Measurements from ENCODE around the gene CHN2. TPM values are rescaled to one million over a fixed set of nuclear protein-coding genes. Genes with fewer than 3 reads are reported as not detected.

The CHN2 gene
- total RNA-seq, 1 experiment from 2014 or later = 2.1 TPM

- ATAC-seq = no peak
- BruUV-seq (replicated peaks) = no TSS peak
- CTCF ChIA-PET = no interaction called here
Observed at GRCh38 chr7:29384277-29384676, 189.7 kb downstream of the CHN2 start.

More at GRCh38 chr7:29384277-29384676, 189.7 kb downstream of the CHN2 start:
- no peak overlapping the region for H3K4me2 ChIP-seq (ENCODE audit: low read length)
- DNase-seq (ENCODE audit: low read depth, low spot score) = no peak
- no peaks in the 10 kb centered on the region for H3K27me3 ChIP-seq (ENCODE audit: insufficient read depth, low read length)
- H2AFZ ChIP-seq (ENCODE audit: low read depth, low read length, poor library complexity, severe bottlenecking) = no peak overlapping the region
- no peak overlapping the region for H3K27ac ChIP-seq (ENCODE audit: low read depth, low read length)
- no peaks in the 10 kb centered on the region for H3K9me3 ChIP-seq (ENCODE audit: control insufficient read depth in 1 of 2, insufficient read depth in 1 of 2, low read depth in 1 of 2, low read length in 2 of 2)
- no peaks in the 10 kb centered on the region for H4K20me1 ChIP-seq (ENCODE audit: insufficient read depth)
- no peak overlapping the region for H3K9ac ChIP-seq (ENCODE audit: low read length)
- TF ChIP-seq FOSL1 (IDR thresholded peaks at IDR 0.05; ENCODE audit: low read depth) (no peak), REST (IDR thresholded peaks at IDR 0.05; ENCODE audit: low read depth) (no peak)
- no peaks in the 10 kb centered on the region for H3K79me2 ChIP-seq (ENCODE audit: insufficient read depth, low read length)
- no peaks in the 10 kb centered on the region for H3K4me1 ChIP-seq (ENCODE audit: control insufficient read depth in 1 of 2, insufficient read depth in 2 of 2, low read length in 2 of 2)
- no peak overlapping the region for H3K4me3 ChIP-seq (replicated peaks in 1 of 2; ENCODE audit: low read depth in 1 of 2, low read length in 2 of 2)
- no peaks in the 10 kb centered on the region for H3K9me2 ChIP-seq (ENCODE audit: insufficient read depth)
- RAD21 ChIA-PET (ENCODE audit: low non-redundant PET in 1 of 2, low total read pairs in 2 of 2, uncharacterized antibody in 2 of 2, unreplicated experiment in 2 of 2) = no interaction called here
- H3K36me3 ChIP-seq (ENCODE audit: control insufficient read depth in 1 of 2, insufficient read depth in 2 of 2, low read length in 2 of 2) = no peaks in the 10 kb centered on the region
- POLR2A ChIA-PET = no interaction called here
- intact Hi-C loops (cut with micrococcal nuclease) = no loop called here

All from HCT116 (cell line).